Calu3 (cell line): ENCODE data around the gene SLC17A9. TPM values are rescaled to one million over a fixed set of nuclear protein-coding genes. Genes with fewer than 3 reads are reported as not detected.

Experiments used
- BruUV-seq: library from RNA; stranded (reverse); fragments of 400-500 nt; replicated peaks from 2 replicates; lab custom pipeline; 2021; lab: Mats Ljungman, UMichigan
- CTCF ChIA-PET: fragments of 300-600 bp; sonication (Branson Sonifier 250); formaldehyde crosslinking; loops from one replicate; lab custom pipeline; 2022; ENCODE audit warnings: antibody characterized with exemption; lab: Charles Lee
- DNase-seq: peaks from one replicate; pipeline ENCODE4 v3.0.0; 2022
- H3K27ac Mint-ChIP-seq: one replicate; pipeline ENCODE4 v1.8.0; 2022; ENCODE audit warnings: mixed read lengths; ENCODE audit not compliant: unreplicated experiment
- H3K27me3 Mint-ChIP-seq: one replicate; pipeline ENCODE4 v1.8.0; 2022; ENCODE audit warnings: mixed read lengths; ENCODE audit not compliant: unreplicated experiment
- H3K36me3 Mint-ChIP-seq: one replicate; pipeline ENCODE4 v1.8.0; 2022; ENCODE audit warnings: mild to moderate bottlenecking, moderate library complexity, mixed read lengths; ENCODE audit not compliant: insufficient read depth, unreplicated experiment
- H3K4me1 Mint-ChIP-seq: one replicate; pipeline ENCODE4 v1.8.0; 2022; ENCODE audit warnings: mild to moderate bottlenecking, low read depth, mixed read lengths; ENCODE audit not compliant: unreplicated experiment
- H3K4me3 Mint-ChIP-seq: one replicate; pipeline ENCODE4 v1.8.0; 2022; ENCODE audit warnings: mild to moderate bottlenecking, low read depth, moderate library complexity, mixed read lengths; ENCODE audit not compliant: unreplicated experiment
- H3K9me3 Mint-ChIP-seq: one replicate; pipeline ENCODE4 v1.8.0; 2022; ENCODE audit warnings: low read depth, mixed read lengths; ENCODE audit not compliant: unreplicated experiment
- intact Hi-C: fragments of 100-400 bp; cut with micrococcal nuclease; formaldehyde crosslinking; loops from one replicate; pipeline ENCODE4 v1.10.0; 2022; ENCODE audit not compliant: unreplicated experiment
- total RNA-seq: library from RNA; stranded (reverse); gene quantifications from 2 replicates; pipeline ENCODE4 v1.2.3, GENCODE V29; 2022
- TF ChIP-seq, protein P1 (sequence below): fragments of 200-600 bp; IDR thresholded peaks from one replicate; pipeline ENCODE4 v1.8.0; 2022; ENCODE audit warnings: antibody characterized with exemption; ENCODE audit not compliant: unreplicated experiment

The SLC17A9 gene
- total RNA-seq, 1 experiment from 2014 or later: 12.0 TPM

GRCh38 chr20:62961310-62961783, 8.8 kb downstream of the SLC17A9 start:
- peaks cover 29% of the 10 kb centered on the region for H3K36me3 Mint-ChIP-seq
- no TSS peak for BruUV-seq
- TF ChIP-seq, protein P1, sequence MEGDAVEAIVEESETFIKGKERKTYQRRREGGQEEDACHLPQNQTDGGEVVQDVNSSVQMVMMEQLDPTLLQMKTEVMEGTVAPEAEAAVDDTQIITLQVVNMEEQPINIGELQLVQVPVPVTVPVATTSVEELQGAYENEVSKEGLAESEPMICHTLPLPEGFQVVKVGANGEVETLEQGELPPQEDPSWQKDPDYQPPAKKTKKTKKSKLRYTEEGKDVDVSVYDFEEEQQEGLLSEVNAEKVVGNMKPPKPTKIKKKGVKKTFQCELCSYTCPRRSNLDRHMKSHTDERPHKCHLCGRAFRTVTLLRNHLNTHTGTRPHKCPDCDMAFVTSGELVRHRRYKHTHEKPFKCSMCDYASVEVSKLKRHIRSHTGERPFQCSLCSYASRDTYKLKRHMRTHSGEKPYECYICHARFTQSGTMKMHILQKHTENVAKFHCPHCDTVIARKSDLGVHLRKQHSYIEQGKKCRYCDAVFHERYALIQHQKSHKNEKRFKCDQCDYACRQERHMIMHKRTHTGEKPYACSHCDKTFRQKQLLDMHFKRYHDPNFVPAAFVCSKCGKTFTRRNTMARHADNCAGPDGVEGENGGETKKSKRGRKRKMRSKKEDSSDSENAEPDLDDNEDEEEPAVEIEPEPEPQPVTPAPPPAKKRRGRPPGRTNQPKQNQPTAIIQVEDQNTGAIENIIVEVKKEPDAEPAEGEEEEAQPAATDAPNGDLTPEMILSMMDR: no peak
- no peak overlapping the region for H3K4me3 Mint-ChIP-seq
- no peaks in the 10 kb centered on the region for H3K4me1 Mint-ChIP-seq
- CTCF ChIA-PET: interaction anchor here (1.0 kb wide), 1 partner anchor 48 kb away, joined by 3 read pairs; no protein-coding TSS in a partner anchor
- no peaks in the 10 kb centered on the region for H3K27me3 Mint-ChIP-seq
- intact Hi-C loops: no loop called here
- H3K9me3 Mint-ChIP-seq: no peaks in the 10 kb centered on the region
- no peak for DNase-seq
- H3K27ac Mint-ChIP-seq: no peak overlapping the region

- H3K27ac Mint-ChIP-seq: no peak overlapping the region
- H3K27me3 Mint-ChIP-seq: no peaks in the 10 kb centered on the region
- H3K9me3 Mint-ChIP-seq: no peaks in the 10 kb centered on the region
- H3K36me3 Mint-ChIP-seq: peaks cover 28% of the 10 kb centered on the region
- H3K4me1 Mint-ChIP-seq: no peaks in the 10 kb centered on the region
- H3K4me3 Mint-ChIP-seq: no peak overlapping the region
- BruUV-seq: no TSS peak
- intact Hi-C loops: no loop called here
- CTCF ChIA-PET: interaction anchor here (1.0 kb wide), 1 partner anchor 47 kb away, joined by 3 read pairs; no protein-coding TSS in a partner anchor
- no peak for DNase-seq
- TF ChIP-seq, protein P1: no peak
Observed at GRCh38 chr20:62961799-62962198, 9.3 kb downstream of the SLC17A9 start.

GRCh38 chr20:62962221-62962879, 9.8 kb downstream of the SLC17A9 start:
- H3K4me3 Mint-ChIP-seq: no peak overlapping the region
- H3K27ac Mint-ChIP-seq: no peak overlapping the region
- BruUV-seq: no TSS peak
- CTCF ChIA-PET: no interaction called here
- DNase-seq: no peak
- TF ChIP-seq, protein P1: no peak
- intact Hi-C loops: no loop called here
- H3K36me3 Mint-ChIP-seq: peaks cover 26% of the 10 kb centered on the region
- no peaks in the 10 kb centered on the region for H3K27me3 Mint-ChIP-seq
- H3K9me3 Mint-ChIP-seq: no peaks in the 10 kb centered on the region
- no peaks in the 10 kb centered on the region for H3K4me1 Mint-ChIP-seq

GRCh38 chr20:62962891-62963613, 10.5 kb downstream of the SLC17A9 start:
- no peaks in the 10 kb centered on the region for H3K9me3 Mint-ChIP-seq
- H3K27ac Mint-ChIP-seq: no peak overlapping the region
- intact Hi-C loops: no loop called here
- H3K4me3 Mint-ChIP-seq: no peak overlapping the region
- DNase-seq: no peak
- no peaks in the 10 kb centered on the region for H3K27me3 Mint-ChIP-seq
- CTCF ChIA-PET: no interaction called here
- H3K4me1 Mint-ChIP-seq: no peaks in the 10 kb centered on the region
- no TSS peak for BruUV-seq
- H3K36me3 Mint-ChIP-seq: peaks cover 20% of the 10 kb centered on the region
- TF ChIP-seq, protein P1: no peak
